GM18517 (cell line): ENCODE results near the gene WAC.
"Not testable (repeated sequence)": the region's sequence is repeated elsewhere in the genome, so short reads cannot be mapped to it uniquely, and the experiment has no call there.

Source experiments
- ATAC-seq: cut with Tn5 transposase; IDR thresholded peaks from one replicate; pipeline ENCODE4 v1.9.1; 2021; ENCODE audit warnings: mild to moderate bottlenecking, moderate library complexity; ENCODE audit not compliant: unreplicated experiment

Gene WAC

GRCh38 chr10:28604567-28605536, 71.9 kb downstream of the WAC start:
- no peak for ATAC-seq

DNA sequence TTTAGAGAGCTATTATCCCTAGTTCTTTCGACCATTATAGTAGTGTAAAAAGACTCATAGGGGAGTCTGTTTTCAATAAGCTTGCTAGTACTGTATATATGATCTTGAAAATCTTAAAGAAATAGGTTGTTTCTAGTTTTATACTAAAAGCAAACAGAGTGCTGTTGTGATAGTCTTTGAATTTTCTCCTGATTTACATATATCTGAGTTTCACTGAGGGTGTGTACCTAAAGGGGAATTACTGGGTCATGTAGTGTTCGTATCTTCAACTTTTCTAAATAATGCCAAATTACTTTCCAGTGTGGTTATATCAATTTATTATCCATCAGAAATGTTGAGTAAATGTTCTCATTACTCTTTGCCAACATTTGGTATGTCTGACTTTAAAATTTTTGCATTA, 73.7 kb downstream of the WAC start:
- no peak for ATAC-seq

- not testable (repeated sequence) for ATAC-seq
Measured at GRCh38 chr10:28609636-28610035, 76.7 kb downstream of the WAC start.

- ATAC-seq: no peak
Measured at GRCh38 chr10:28612877-28613276, 80.0 kb downstream of the WAC start.

GRCh38 chr10:28616514-28616913, 83.6 kb downstream of the WAC start:
- ATAC-seq: no peak

GRCh38 chr10:28619455-28619854, 86.5 kb downstream of the WAC start:
- ATAC-seq: no peak

DNA sequence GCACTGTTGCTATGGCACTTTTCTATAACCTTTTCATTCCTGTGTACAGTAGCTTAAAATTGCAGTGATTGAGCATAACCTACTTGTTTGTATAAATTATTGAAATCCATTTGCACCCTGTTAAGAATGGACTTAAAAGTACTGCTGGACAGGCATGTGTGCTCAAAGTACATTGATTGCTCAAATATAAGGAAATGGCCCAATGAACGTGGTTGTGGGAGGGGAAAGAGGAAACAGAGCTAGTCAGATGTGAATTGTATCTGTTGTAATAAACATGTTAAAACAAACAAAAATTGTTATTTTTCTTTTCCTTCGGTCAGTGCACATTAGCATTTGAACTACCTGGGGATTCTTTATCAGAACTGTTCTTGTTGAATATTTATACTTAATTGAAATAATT, 87.3 kb downstream of the WAC start:
- no peak for ATAC-seq

DNA sequence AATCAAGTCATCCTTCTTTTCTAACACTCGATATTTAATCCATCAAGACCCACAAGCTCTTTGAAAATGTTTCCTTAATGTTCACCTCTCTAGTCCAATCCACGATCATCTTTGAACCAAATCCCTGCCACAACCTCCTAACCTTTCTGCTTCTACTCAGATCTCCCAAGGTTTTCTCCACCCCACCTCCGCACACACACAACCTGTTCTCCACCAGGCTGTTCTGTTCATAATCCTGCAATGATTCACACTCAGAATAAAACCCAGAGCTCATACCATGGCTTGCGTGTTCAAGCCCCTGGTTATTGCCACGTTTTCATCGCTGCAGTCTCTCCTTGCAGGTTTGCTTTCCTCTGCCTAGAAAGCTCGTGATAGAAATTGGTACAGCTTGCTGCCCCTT, 90.6 kb downstream of the WAC start:
- no peak for ATAC-seq

- ATAC-seq: no peak
Measured at GRCh38 chr10:28624351-28624750, 91.4 kb downstream of the WAC start.

DNA sequence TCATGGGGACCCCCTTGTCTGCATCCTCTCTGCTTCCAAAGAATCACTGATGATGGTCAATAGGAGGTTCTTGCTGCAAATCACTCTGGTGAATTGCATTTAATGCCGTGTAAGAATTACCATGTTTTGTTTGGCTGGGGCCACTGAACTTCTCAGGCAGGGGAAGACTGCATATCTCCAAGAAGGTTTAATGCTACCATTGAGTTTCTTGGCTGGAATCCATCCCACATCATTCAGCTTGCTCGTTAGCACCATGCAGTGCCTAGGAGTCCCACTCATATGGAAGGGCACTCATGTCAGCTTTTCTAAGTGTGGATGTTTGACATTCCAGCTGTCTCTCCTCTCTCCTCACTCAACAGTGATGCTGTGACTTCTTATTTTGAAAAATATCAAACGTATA, 94.2 kb downstream of the WAC start:
- no peak for ATAC-seq

GRCh38 chr10:28628184-28628893, 95.4 kb downstream of the WAC start:
- ATAC-seq: no peak

DNA sequence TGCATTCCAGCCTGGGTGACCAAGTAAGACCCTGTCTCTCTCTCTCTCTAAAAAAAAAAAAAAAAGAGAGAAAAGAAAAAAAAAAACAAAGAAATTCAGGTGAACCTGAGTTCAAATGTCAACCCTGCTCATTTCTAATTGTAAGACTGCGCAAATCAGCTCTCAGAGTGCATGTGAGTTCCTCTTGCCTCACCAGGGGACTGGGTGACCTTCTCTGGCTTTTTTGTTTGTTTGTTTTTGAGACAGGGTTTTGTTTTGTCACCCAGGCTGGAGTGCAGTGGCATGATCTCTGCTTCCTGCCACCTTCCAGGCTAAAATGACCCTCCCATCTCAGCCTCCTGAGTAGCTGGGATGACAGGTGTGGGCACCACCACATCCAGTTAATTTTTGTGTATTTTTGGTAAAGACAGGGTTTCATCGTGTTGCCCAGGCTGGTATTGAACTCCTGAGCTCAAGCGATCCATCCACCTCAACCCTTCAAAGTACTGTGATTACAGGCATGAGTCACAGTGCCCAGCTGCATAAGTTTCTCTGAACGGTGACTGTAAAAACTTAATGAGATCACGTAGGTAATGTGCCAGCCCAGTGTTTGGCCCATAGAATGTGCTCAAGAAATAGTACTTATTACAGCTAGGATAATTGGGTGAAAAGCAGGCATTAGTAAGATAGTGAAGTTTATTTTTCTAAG, 99.1 kb downstream of the WAC start:
- no peak for ATAC-seq

GRCh38 chr10:28632584-28632945, 99.6 kb downstream of the WAC start:
- no peak for ATAC-seq

DNA sequence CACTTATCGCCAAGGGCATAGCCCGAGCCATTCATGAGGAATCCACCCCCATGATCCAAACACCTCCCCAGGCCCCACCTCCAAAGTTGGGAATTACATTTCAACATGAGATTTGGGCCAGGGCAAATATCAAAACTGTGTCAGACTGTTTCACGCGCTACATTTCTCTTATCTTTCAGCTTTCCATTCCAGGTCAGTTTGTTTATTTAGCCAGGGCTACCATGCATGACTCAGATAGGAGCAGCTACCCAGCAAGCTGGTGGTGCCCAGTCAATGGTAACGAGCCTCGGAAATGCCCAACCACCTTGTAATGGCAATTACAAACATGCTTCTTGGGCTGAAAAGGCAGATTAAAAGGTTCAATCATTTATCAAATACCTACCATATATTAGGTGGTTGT, 100.8 kb downstream of the WAC start:
- ATAC-seq: no peak

DNA sequence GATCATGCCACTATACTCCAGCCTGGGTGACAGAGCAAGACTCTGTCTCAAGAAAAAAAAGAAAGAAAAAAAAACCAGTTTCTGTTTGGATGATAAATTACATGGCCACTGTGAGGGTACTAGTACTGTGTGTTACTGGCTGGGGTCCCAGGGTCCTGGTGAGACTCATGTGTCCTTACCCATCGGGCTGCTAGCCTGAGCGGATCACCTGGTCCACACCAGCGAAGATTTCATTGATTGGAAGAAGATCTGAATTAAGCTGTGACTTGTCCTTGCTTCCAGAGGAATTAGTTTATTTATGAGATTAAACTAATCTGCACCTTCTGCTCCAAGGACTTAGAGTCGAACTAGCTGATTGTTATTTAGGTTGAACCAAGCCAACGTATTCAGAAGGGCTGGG, 104.4 kb downstream of the WAC start:
- no peak for ATAC-seq

- ATAC-seq: no peak
Measured at GRCh38 chr10:28638392-28638791, 105.5 kb downstream of the WAC start.

DNA sequence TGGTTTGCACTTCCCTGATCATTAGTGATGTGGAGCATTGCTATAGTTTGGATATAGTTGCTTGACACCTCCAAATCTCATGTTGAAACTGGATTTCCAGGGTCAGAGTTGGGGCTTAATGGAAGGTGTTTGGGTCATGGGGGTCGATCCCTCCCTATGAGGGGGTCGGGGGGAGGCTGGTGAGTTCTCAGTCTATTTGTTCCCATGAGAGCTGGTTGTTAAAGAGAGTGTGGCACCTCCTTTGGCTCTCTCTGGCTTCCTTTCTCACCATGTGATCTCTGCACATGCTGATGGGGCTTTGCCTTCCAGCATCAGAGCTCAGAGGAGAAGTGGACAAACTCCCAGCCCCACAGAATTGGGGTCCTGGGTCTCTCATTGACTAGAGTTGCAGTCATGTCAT, 107.6 kb downstream of the WAC start:
- ATAC-seq: no peak

DNA sequence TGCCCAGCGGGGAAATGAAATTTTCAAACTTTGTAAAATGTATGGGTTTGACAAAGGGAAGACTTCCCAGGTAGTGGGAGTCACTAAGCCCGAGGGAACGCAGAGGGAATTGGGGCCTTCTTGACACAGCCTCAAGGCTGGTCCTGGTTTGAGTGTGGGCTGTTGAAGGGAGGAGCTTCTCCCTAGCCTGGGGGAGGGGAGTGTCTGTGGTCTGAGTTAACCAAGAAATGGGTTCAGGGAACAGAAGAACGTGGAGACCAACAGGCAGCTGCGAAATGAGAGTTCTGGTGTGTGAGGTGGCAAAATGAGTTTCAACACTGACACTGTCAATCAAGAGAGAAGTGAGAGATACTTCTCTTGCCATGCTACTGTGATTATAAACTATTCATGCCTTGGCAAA, 111.7 kb downstream of the WAC start:
- no peak for ATAC-seq

- no peak for ATAC-seq
Measured at GRCh38 chr10:28652106-28652505, 119.2 kb downstream of the WAC start.

DNA sequence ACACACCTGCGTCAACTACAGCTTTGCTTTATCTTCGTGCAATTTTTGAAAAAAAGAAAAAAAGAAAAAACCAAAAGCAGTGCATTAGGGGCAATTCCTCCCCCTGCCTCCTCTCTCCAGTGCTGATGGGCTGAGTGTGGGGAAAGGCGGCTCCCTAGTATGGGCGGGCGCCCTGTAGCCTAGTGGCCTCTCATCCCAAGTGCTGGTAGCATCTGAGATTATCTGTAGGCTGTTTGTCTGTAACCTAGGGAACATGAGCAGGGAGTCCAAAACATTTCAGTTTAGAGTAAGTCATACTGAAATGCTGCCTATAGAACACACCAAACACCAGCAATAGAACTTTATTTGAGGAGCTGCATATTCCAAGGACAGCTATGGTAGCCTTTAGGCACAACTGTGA, 119.8 kb downstream of the WAC start:
- no peak for ATAC-seq

- not testable (repeated sequence) for ATAC-seq
Measured at GRCh38 chr10:28658824-28659223, 125.9 kb downstream of the WAC start.

- no peak for ATAC-seq
Measured at GRCh38 chr10:28661035-28661434, 128.1 kb downstream of the WAC start.
